Measurements from ENCODE around the gene ADGRE2.
"Not testable (repeated sequence)": the region's sequence is repeated elsewhere in the genome, so short reads cannot be mapped to it uniquely, and the experiment has no call there.

ADGRE2 gene

GRCh38 chr19:14769201-14769600 lies 9.2 kb downstream of the ADGRE2 start:
- no peak overlapping the region for H3K4me3 ChIP-seq (ENCODE audit: low read length)
- TF ChIP-seq ZNF274 (IDR thresholded peaks at IDR 0.05; ENCODE audit: low read depth, low read length), result no peak

DNA sequence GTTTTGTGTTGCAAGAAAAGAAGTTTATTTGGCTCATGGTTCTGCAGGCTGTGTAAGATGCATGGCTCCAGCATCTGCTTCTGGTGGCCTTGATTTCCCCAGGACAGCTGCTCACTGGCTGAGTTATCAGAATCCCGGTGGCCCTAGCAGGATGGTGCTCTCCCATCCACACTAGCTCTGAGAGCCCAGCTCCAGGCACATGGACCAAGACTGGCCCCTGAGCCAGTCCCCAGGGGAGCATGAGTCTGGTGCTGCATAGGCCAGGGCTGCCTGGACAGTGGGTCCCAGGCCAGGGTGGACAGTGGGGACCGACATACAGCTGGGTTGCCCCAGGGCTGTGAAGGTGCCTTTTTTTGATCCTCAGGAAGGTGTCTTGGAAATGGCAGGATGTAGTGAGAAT lies 10.4 kb downstream of the ADGRE2 start:
- no peak for TF ChIP-seq ZNF274 (IDR thresholded peaks at IDR 0.05; ENCODE audit: low read depth, low read length)
- no peak overlapping the region for H3K4me3 ChIP-seq (ENCODE audit: low read length)

GRCh38 chr19:14767466-14767971 lies 10.8 kb downstream of the ADGRE2 start:
- TF ChIP-seq ZNF274 (IDR thresholded peaks at IDR 0.05; ENCODE audit: low read depth, low read length), result no peak
- no peak overlapping the region for H3K4me3 ChIP-seq (ENCODE audit: low read length)

DNA sequence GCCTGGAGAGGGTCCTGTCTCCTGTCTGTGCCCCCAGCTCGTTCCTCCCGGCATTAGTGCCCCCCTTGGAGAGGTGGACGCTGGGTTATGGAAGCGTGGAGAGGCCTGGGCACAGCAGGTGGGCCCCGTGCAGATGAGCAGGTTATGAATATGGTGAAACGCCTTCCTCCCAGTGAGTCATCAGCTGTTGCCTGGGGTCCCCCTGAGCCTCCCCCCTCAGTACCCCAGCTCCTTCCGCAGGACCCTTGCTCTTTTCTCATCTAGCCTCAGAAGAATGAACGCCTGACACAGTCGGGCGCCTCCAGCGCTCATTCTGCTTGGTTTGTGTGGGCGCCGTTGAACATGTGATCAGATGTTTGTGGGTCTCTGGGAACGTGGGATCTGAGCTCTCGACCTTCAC lies 12.5 kb downstream of the ADGRE2 start:
- H3K4me3 ChIP-seq (ENCODE audit: low read length), result not testable (repeated sequence)

DNA sequence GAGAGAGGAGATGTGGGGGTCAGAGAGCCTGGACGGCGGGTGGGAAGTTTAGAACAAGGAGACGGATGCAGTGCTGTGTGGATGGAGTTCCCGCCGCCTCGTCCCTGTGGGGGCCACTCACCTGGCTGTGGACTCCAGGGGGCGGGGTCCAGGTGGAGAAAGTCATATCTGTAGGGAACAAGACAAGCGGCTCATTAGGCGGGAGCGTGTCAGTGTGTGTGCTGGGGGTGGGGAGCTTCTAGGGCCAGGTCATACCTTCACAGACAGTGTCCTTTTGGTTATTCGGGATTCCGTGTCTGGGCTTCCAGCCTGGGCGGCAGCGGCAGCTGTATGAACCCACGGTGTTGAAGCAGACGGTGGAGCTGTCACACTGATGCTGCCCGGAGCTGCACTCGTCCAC lies 13.0 kb downstream of the ADGRE2 start:
- H3K4me3 ChIP-seq (ENCODE audit: low read length), result not testable (repeated sequence)

DNA sequence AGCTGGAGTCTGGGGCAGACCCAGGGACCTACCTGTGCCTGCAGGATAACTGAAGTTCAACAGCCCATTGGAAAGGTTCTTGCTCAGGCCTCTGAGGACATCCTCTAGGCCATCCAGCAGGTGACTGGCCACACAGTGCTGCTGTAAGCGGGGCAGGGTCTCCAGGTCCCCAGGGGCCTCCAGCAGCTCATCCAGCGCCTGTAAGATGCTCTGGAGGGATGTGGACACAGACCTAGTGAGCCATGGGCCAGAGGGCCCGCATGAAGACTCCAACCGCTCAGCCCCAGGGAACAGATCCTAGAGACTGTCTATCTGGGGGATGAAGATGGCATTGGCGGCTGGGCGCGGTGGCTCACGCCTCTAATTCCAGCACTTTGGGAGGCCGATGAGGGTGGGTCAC lies 14.0 kb downstream of the ADGRE2 start:
- H3K4me3 ChIP-seq (ENCODE audit: low read length), result no peak overlapping the region
- no peak for TF ChIP-seq ZNF274 (IDR thresholded peaks at IDR 0.05; ENCODE audit: low read depth, low read length)

DNA sequence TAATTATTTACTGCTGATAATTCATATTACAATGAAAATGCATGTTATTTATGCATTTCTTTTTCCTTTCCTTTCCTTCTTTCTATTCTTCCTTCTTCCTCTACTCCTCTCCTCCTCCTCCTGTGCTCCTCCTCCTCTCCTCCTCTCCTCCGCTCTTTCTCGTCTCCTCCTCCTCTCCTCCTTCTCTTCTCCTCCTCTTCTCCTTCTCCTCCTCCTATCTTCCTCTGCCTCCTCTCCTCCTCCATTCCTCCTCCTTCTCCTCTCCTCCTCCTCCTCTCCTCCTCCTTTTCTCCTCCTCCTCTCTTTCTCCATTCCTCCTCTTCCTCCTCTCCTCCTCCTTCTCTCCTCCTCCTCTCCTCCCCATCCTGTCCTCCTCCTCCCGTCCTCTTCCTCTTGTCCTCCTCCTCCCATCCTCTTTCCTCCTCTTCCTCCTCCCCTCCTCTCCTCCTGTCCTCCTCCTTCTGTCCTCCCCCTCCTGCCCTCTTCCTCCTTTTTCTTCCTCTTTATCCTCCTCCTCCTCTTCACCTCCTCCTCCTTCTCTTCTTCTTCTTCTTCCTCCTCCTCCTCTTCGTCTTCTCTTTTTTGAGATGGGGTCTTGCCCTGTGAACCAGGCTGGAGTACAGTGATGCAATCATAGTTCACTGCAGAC lies 14.7 kb downstream of the ADGRE2 start:
- TF ChIP-seq ZNF274 (IDR thresholded peaks at IDR 0.05; ENCODE audit: low read depth, low read length), result no peak
- H3K4me3 ChIP-seq (ENCODE audit: low read length), result no peak overlapping the region

DNA sequence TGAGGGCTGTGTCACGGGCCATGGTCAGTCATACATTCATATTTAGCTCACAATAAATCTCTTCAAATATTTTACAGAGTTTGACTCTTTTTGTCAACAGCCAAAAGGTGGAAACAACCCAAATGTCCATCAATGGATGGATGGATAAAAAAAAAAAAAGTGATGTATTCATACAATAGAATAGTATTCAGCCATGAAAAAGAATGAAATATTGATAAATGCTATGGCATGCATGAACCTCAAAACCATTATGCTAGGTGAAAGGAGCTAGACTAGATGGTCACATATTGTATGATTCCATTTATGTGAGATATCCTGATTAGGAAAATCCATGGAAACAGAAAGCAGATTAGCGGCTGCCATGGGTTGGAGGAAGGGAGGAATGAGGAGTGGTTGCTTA lies 16.2 kb downstream of the ADGRE2 start:
- TF ChIP-seq ZNF274 (IDR thresholded peaks at IDR 0.05; ENCODE audit: low read depth, low read length), result no peak
- H3K4me3 ChIP-seq (ENCODE audit: low read length), result no peak overlapping the region

DNA sequence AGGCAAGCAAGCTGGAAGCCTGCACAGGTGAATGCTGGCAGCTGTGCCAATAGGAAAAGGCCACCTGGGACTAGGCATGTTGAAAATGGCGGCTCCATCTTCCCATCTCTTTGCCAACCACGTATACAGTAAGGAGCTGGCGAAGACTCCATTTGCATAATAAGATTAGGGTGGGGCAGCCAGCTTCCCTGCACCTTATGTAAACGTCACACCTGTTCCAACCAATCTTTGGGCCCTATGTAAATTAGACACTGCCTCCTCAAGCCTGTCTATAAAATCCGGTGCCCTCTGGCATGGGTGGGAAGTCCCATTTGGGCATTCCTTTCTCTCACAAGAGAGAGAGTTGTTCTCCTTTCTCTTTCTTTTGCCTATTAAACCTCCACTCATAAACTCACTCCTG lies 16.8 kb downstream of the ADGRE2 start:
- no peak for TF ChIP-seq ZNF274 (IDR thresholded peaks at IDR 0.05; ENCODE audit: low read depth, low read length)
- no peak overlapping the region for H3K4me3 ChIP-seq (ENCODE audit: low read length)

- H3K4me3 ChIP-seq (ENCODE audit: low read length), result no peak overlapping the region
- no peak for TF ChIP-seq ZNF274 (IDR thresholded peaks at IDR 0.05; ENCODE audit: low read depth, low read length)
Observed at GRCh38 chr19:14758816-14759215, 19.5 kb downstream of the ADGRE2 start.

DNA sequence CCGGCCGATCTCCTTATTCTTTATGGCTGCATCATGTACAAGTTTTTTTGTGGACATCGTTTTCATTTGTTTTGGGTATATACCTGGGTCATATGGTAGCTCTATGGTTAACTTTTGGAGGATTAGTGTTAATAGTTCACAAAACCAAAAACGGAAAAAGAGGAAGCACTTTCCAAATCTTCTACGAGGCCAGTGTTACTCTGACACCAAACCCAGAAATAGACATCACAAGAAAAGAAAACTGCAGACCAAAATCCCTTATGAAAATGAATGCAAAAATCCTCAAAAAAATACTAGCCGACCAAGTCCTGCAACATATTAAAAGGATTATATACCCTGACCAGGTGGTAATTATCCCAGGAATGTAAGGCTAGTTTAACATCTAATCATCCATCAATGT lies 29.8 kb downstream of the ADGRE2 start:
- H3K4me3 ChIP-seq (ENCODE audit: low read length), result no peak overlapping the region
- no peak for TF ChIP-seq ZNF274 (IDR thresholded peaks at IDR 0.05; ENCODE audit: low read depth, low read length)

- TF ChIP-seq ZNF274 (IDR thresholded peaks at IDR 0.05; ENCODE audit: low read depth, low read length), result no peak
- no peak overlapping the region for H3K4me3 ChIP-seq (ENCODE audit: low read length)
Observed at GRCh38 chr19:14746886-14747285, 31.5 kb downstream of the ADGRE2 start.

DNA sequence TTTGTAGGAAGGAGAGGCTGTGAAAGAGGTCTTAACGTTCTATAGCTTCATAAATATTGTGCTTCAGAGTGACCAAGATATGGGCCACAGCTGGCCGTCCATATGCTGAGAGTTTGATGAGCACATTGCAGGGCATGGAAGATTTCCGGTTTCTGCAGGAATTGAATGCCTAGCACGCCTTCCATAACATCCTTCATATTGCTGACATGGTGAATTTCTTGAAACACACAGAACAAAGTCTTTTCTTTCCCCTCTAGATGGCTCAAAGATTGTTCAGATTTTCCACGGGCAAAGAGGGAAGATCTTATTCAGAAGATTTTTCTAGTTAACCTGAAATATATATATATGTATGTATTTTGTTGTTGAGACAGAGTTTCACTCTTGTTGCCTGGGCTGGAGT lies 42.4 kb downstream of the ADGRE2 start:
- no peak for TF ChIP-seq ZNF274 (IDR thresholded peaks at IDR 0.05; ENCODE audit: low read depth, low read length)
- no peak overlapping the region for H3K4me3 ChIP-seq (ENCODE audit: low read length)

- no peak for TF ChIP-seq ZNF274 (IDR thresholded peaks at IDR 0.05; ENCODE audit: low read depth, low read length)
- no peak overlapping the region for H3K4me3 ChIP-seq (ENCODE audit: low read length)
Observed at GRCh38 chr19:14733574-14733973, 44.8 kb downstream of the ADGRE2 start.

GRCh38 chr19:14732510-14732909 lies 45.9 kb downstream of the ADGRE2 start:
- no peak overlapping the region for H3K4me3 ChIP-seq (ENCODE audit: low read length)

DNA sequence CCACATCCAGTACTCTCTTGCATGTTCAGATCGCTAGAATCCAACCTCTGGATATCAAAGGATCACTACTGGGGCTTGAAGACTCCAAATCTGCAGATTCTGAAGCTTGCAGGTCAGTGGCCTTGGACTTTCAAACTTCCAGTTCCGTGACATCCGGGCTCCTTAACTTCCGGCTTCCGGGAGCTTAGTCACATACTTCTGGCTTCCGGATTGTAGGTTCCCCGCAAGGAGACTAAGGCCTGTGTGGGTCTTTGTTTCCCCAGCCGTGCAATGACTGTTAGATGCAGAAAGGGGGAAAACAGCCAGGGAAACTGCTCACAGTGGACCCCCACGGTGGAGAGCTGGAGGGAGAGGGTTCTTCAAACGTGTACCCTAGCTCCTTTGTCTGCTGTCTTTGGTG lies 47.2 kb downstream of the ADGRE2 start:
- no peak overlapping the region for H3K4me3 ChIP-seq (ENCODE audit: low read length)
- TF ChIP-seq ZNF274 (IDR thresholded peaks at IDR 0.05; ENCODE audit: low read depth, low read length), result no peak

More at GRCh38 chr19:14732510-14732909, 45.9 kb downstream of the ADGRE2 start:
- TF ChIP-seq ZNF274 (IDR thresholded peaks at IDR 0.05; ENCODE audit: low read depth, low read length), result no peak
